IMR-90 (cell line): ENCODE measurements around the gene RHOB. TPM values are rescaled to one million over a fixed set of nuclear protein-coding genes. Genes with fewer than 3 reads are reported as not detected.

ENCODE experiments used
- ATAC-seq: fragments of 200-7000 bp; cut with Tn5 transposase; 2 replicates; pipeline ENCODE4 v1.9.1; 2020; ENCODE audit warnings: low read depth, mild to moderate bottlenecking, moderate library complexity
- BruUV-seq: library from RNA; stranded (reverse); fragments of 400-500 nt; replicated peaks from 2 replicates; lab custom pipeline; 2021; lab: Mats Ljungman, UMichigan
- CTCF ChIA-PET: fragments of 300-600 bp; formaldehyde crosslinking; extraction: SDS; loops from one replicate; lab custom pipeline; 2021; ENCODE audit warnings: antibody characterized with exemption; lab: Yijun Ruan, JAX
- POLR2A ChIA-PET: fragments of 300-600 bp; sonication (Branson Sonifier 250); formaldehyde crosslinking; loops from one replicate; lab custom pipeline; 2022; ENCODE audit warnings: antibody characterized with exemption; ENCODE audit not compliant: unreplicated experiment; lab: Charles Lee
- DNase-seq: peaks from one replicate; pipeline ENCODE4 v3.0.0; 2013
- H2AFZ ChIP-seq: replicated peaks from 2 replicates; pipeline ENCODE3; 2013; ENCODE audit warnings: low read length, mild to moderate bottlenecking; ENCODE audit not compliant: poor library complexity
- H2AK5ac ChIP-seq: 2 replicates; pipeline ENCODE4 v1.6.1; 2013; ENCODE audit warnings: low read depth, low read length, inconsistent platforms
- H2AK9ac ChIP-seq: replicated peaks from 2 replicates; pipeline ENCODE3; 2013; ENCODE audit warnings: mild to moderate bottlenecking, low read depth, low read length, moderate library complexity; ENCODE audit not compliant: poor library complexity
- H2BK120ac ChIP-seq: 2 replicates; pipeline ENCODE4 v1.6.1; 2013; ENCODE audit warnings: low read depth, low read length, inconsistent platforms
- H2BK15ac ChIP-seq: 3 replicates; pipeline ENCODE4 v1.6.1; 2013; ENCODE audit warnings: low read depth, low read length, inconsistent platforms
- H2BK20ac ChIP-seq: 2 replicates; pipeline ENCODE4 v1.6.1; 2013; ENCODE audit warnings: low read depth, mild to moderate bottlenecking, inconsistent platforms, low read length, moderate library complexity
- H2BK5ac ChIP-seq: 2 replicates; pipeline ENCODE4 v1.6.1; 2013; ENCODE audit warnings: mild to moderate bottlenecking, low read depth, low read length, inconsistent platforms; ENCODE audit not compliant: poor library complexity, severe bottlenecking
- H3K14ac ChIP-seq: replicated peaks from 2 replicates; pipeline ENCODE4 v1.6.1; 2013; ENCODE audit warnings: low read depth, low read length, inconsistent platforms
- H3K18ac ChIP-seq: 2 replicates; pipeline ENCODE4 v1.6.1; 2013; ENCODE audit warnings: low read depth, low read length, control low read depth
- H3K23ac ChIP-seq: 2 replicates; pipeline ENCODE4 v1.6.1; 2013; ENCODE audit warnings: low read depth, low read length, inconsistent platforms
- H3K27ac ChIP-seq: 2 replicates; pipeline ENCODE4 v1.5.1; 2013; ENCODE audit warnings: mild to moderate bottlenecking, control low read depth, low read length; ENCODE audit not compliant: insufficient read depth
- H3K27me3 ChIP-seq: 2 replicates; pipeline ENCODE4 v1.6.1; 2013; ENCODE audit warnings: low read length; ENCODE audit not compliant: control insufficient read depth, insufficient read depth
- H3K36me3 ChIP-seq: 2 replicates; pipeline ENCODE4 v1.6.1; 2013; ENCODE audit warnings: low read length, mixed read lengths; ENCODE audit not compliant: control insufficient read depth, insufficient read depth
- H3K4ac ChIP-seq: 2 replicates; pipeline ENCODE4 v1.6.1; 2013; ENCODE audit warnings: low read depth, low read length, inconsistent platforms
- H3K4me1 ChIP-seq: 2 replicates; pipeline ENCODE4 v1.6.1; 2013; ENCODE audit warnings: low read length, mixed read lengths; ENCODE audit not compliant: control insufficient read depth, insufficient read depth
- H3K4me2 ChIP-seq: 2 replicates; pipeline ENCODE4 v1.6.1; 2013; ENCODE audit warnings: low read depth, mild to moderate bottlenecking, control low read depth, low read length, moderate library complexity
- H3K4me3 ChIP-seq: 2 replicates; pipeline ENCODE4 v1.5.1; 2013; ENCODE audit warnings: low read depth, mild to moderate bottlenecking, control low read depth, low read length, moderate library complexity; ENCODE audit not compliant: insufficient read depth
- H3K56ac ChIP-seq: 2 replicates; pipeline ENCODE4 v1.6.1; 2013; ENCODE audit warnings: low read length, inconsistent platforms; ENCODE audit not compliant: insufficient read depth; ENCODE audit errors: extremely low read depth
- H3K79me1 ChIP-seq, 2 experiments: 2 replicates each; pipeline ENCODE4 v1.6.1; 2013; ENCODE audit warnings: low read length in 2 of 2, inconsistent platforms in 1 of 2, low read depth in 1 of 2
- H3K9ac ChIP-seq: 2 replicates; pipeline ENCODE4 v1.6.1; 2013; ENCODE audit warnings: low read depth, low read length, control low read depth
- H3K9me1 ChIP-seq: 2 replicates; pipeline ENCODE4 v1.6.1; 2013; ENCODE audit warnings: low read length, inconsistent platforms; ENCODE audit not compliant: insufficient read depth
- H3K9me3 ChIP-seq: 2 replicates; pipeline ENCODE4 v1.6.1; 2013; ENCODE audit warnings: low read length; ENCODE audit not compliant: control insufficient read depth, insufficient read depth
- H4K20me1 ChIP-seq: 2 replicates; pipeline ENCODE4 v1.6.1; 2013; ENCODE audit warnings: low read length, inconsistent platforms; ENCODE audit not compliant: insufficient read depth
- H4K5ac ChIP-seq: 2 replicates; pipeline ENCODE4 v1.6.1; 2013; ENCODE audit warnings: mild to moderate bottlenecking, low read depth, low read length, control low read depth
- H4K8ac ChIP-seq, 2 experiments: 2 replicates each; pipeline ENCODE4 v1.6.1; 2013; ENCODE audit warnings: low read depth in 2 of 2, low read length in 2 of 2, control low read depth in 1 of 2, inconsistent platforms in 1 of 2
- H4K91ac ChIP-seq: 2 replicates; pipeline ENCODE4 v1.6.1; 2013; ENCODE audit warnings: low read depth, low read length, inconsistent platforms; ENCODE audit not compliant: insufficient read depth
- CEBPB ChIP-seq: IDR thresholded peaks from 2 replicates; pipeline ENCODE4 v1.6.1; 2012; ENCODE audit warnings: low read depth, low read length, improper control_type of control experiment
- WGBS, 2 experiments: methylation state at CpG; one replicate each; pipeline versions ENCODE4 v1.1.5 to v1.1.7; 2013; ENCODE audit warnings: missing lambda C conversion rate in 2 of 2; ENCODE audit not compliant: insufficient read length in 1 of 2; ENCODE audit errors: extremely low coverage in 2 of 2; 5-methylcytosine and 5-hydroxymethylcytosine counted together
- dilution Hi-C: fragments of 300-500 bp; cut with HindIII; formaldehyde crosslinking; loops from one replicate; pipeline ENCODE4 v1.14.3; 2018; ENCODE audit warnings: low sequenced_read_pairs; ENCODE audit not compliant: unreplicated experiment
- in situ Hi-C: fragments of 300-500 bp; cut with MboI; formaldehyde crosslinking; loops from 3 replicates; pipeline ENCODE4 v1.14.3; 2019; ENCODE audit warnings: low sequenced_read_pairs, inconsistent platforms, mixed read lengths
- intact Hi-C: fragments of 100-400 bp; cut with micrococcal nuclease; formaldehyde crosslinking; loops from 2 replicates; pipeline ENCODE4 v1.10.0; 2022
- polyA plus RNA-seq, 3 experiments: library from polyadenylated mRNA; depleted of rRNA; stranded (reverse); fragments of >200 nt; gene quantifications; 2 replicates each; pipeline ENCODE4 v1.2.3, GENCODE V29; 2012; ENCODE audit warnings: low replicate concordance in 1 of 3
- total RNA-seq: library from RNA; depleted of rRNA; stranded (reverse); fragments of >200 nt; gene quantifications from 2 replicates; pipeline ENCODE4 v1.2.3, GENCODE V29; 2012

The RHOB gene
- total and polyA plus RNA-seq, 2 of the 4 experiments (the other 2 are of a cell fraction), result 112 to 149 TPM

GRCh38 chr2:20476481-20476880, 29.6 kb downstream of the RHOB start:
- Histone ChIP-seq H3K27ac (no peak overlapping the region), H3K23ac (no peak overlapping the region), H3K4me3 (no peak overlapping the region), H3K4ac (no peak overlapping the region), H4K8ac (no peak overlapping the region), H3K4me2 (no peak overlapping the region), H2AK9ac (no peak overlapping the region), H2AFZ (no peak overlapping the region), H2BK5ac (no peak overlapping the region), H2BK20ac (no peak overlapping the region), H2BK120ac (no peak overlapping the region), H3K14ac (no peak overlapping the region), H3K9ac (no peak overlapping the region), H3K36me3 (no peaks in the 10 kb centered on the region), H3K9me1 (no peaks in the 10 kb centered on the region; the same call in 1 of the 2 replicates), H3K4me1 (no peaks in the 10 kb centered on the region), H3K79me1 (no peaks in the 10 kb centered on the region), H3K27me3 (peaks cover 11% of the 10 kb centered on the region), H3K9me3 (no peaks in the 10 kb centered on the region), H4K5ac (no peak overlapping the region), H3K56ac (no peak overlapping the region), H2AK5ac (no peak overlapping the region), H2BK15ac (no peak overlapping the region), H4K91ac (no peak overlapping the region), H3K18ac (no peak overlapping the region), H4K20me1 (no peaks in the 10 kb centered on the region)
- no peak for TF ChIP-seq CEBPB
- in situ Hi-C loops, result no loop called here
- intact Hi-C loops, result no loop called here
- POLR2A ChIA-PET, result no interaction called here
- no peak for ATAC-seq
- dilution Hi-C loops, result no loop called here
- no CpG with 5 or more reads among the region's 1 CpG for WGBS, 2 experiments
- no peak for DNase-seq
- BruUV-seq, result no TSS peak
- CTCF ChIA-PET, result no interaction called here
